Measurements from ENCODE around the gene FNTB. TPM values are rescaled to one million over a fixed set of nuclear protein-coding genes. Genes with fewer than 3 reads are reported as not detected.

The FNTB gene
- total RNA-seq, 1 experiment from 2014 or later, result 26.7 TPM

DNA sequence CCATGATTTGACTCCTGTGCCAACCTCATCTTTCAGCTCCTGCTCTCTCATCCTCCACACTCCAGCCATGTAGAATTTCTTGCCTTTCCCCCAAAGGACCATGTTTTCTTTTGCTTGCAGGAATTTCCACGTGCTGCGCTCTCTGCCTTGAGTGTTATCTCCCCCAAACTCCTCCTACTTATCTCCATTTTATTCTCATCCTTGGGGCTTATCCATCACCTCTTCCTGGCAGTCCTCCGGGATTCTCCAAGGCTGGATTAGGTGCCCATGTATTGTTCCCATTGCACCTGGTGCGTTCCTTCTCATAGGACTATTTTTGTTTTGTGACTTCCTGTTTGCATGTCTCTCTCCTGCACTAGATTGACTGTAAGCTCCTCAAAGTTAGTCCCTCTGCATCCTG is 122.7 kb downstream of the FNTB start (continued):
- TF ChIP-seq, protein P1, sequence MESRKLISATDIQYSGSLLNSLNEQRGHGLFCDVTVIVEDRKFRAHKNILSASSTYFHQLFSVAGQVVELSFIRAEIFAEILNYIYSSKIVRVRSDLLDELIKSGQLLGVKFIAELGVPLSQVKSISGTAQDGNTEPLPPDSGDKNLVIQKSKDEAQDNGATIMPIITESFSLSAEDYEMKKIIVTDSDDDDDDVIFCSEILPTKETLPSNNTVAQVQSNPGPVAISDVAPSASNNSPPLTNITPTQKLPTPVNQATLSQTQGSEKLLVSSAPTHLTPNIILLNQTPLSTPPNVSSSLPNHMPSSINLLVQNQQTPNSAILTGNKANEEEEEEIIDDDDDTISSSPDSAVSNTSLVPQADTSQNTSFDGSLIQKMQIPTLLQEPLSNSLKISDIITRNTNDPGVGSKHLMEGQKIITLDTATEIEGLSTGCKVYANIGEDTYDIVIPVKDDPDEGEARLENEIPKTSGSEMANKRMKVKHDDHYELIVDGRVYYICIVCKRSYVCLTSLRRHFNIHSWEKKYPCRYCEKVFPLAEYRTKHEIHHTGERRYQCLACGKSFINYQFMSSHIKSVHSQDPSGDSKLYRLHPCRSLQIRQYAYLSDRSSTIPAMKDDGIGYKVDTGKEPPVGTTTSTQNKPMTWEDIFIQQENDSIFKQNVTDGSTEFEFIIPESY (IDR thresholded peaks at IDR 0.05; ENCODE audit: extremely low read depth, insufficient replicate concordance, low read length), result no peak
- no peak for TF ChIP-seq ZNF274 (IDR thresholded peaks at IDR 0.05; ENCODE audit: low read depth, low read length)
- no peak for TF ChIP-seq FOSL1 (IDR thresholded peaks at IDR 0.05; ENCODE audit: low read depth)
- no peak for TF ChIP-seq POLR2A (IDR thresholded peaks at IDR 0.05; ENCODE audit: borderline replicate concordance, extremely low read depth, insufficient read depth, insufficient read length)
- no peak for TF ChIP-seq EZH2phosphoT487 (IDR thresholded peaks at IDR 0.05; ENCODE audit: borderline replicate concordance)
- no peak for TF ChIP-seq SRF (IDR thresholded peaks at IDR 0.05; ENCODE audit: low read depth)
- TF ChIP-seq, protein P2, sequence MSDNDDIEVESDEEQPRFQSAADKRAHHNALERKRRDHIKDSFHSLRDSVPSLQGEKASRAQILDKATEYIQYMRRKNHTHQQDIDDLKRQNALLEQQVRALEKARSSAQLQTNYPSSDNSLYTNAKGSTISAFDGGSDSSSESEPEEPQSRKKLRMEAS (IDR thresholded peaks at IDR 0.05), result no peak
- TF ChIP-seq YY1 (IDR thresholded peaks at IDR 0.05; ENCODE audit: extremely low read depth, insufficient replicate concordance, low read depth, low read length), result no peak
- TF ChIP-seq SP1 (IDR thresholded peaks at IDR 0.05; ENCODE audit: low read depth), result no peak
- TF ChIP-seq CBX3 (IDR thresholded peaks at IDR 0.05; ENCODE audit: low read depth), result no peak

DNA sequence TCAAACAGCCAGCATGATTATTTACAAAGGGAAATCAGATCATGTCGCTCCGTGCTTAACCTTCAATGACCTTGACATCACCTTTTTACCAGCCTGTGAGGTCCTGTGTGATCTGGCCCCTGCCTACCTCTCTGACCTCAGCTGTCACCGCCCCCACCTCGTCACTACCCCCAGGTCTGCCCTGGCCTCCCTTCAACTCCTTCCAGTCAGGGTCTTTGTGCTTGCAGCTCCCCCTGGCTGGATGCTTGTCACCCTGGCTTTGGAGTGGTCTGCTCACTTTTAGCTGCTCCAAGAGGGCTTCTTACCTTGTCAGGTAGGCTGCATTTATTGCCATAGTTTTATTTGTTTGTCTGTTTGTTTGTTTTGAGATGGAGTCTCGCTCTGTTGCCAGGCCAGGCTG is 123.8 kb downstream of the FNTB start:
- CTCF ChIA-PET, result no interaction called here
- DNase-seq (ENCODE audit: low read depth, low spot score), result no peak
- RAD21 ChIA-PET (ENCODE audit: low non-redundant PET in 1 of 2, low total read pairs in 2 of 2, uncharacterized antibody in 2 of 2, unreplicated experiment in 2 of 2), result interaction anchor here in 1 of 2 experiments (0.6 kb wide), 1 partner anchor 22 kb away, joined by 7 read pairs; no protein-coding TSS in a partner anchor
- POLR2A ChIA-PET, result no interaction called here
- H2AFZ ChIP-seq (ENCODE audit: low read depth, low read length, poor library complexity, severe bottlenecking), result no peak overlapping the region
- no peak overlapping the region for H3K9ac ChIP-seq (ENCODE audit: low read length)
- no peaks in the 10 kb centered on the region for H4K20me1 ChIP-seq (ENCODE audit: insufficient read depth)
- H3K27ac ChIP-seq (ENCODE audit: low read depth, low read length), result no peak overlapping the region
- H3K4me2 ChIP-seq (ENCODE audit: low read length), result no peak overlapping the region
- no peaks in the 10 kb centered on the region for H3K9me3 ChIP-seq (ENCODE audit: control insufficient read depth in 1 of 2, insufficient read depth in 1 of 2, low read depth in 1 of 2, low read length in 2 of 2)
- H3K9me2 ChIP-seq (ENCODE audit: insufficient read depth), result no peaks in the 10 kb centered on the region
- no peaks in the 10 kb centered on the region for H3K79me2 ChIP-seq (ENCODE audit: insufficient read depth, low read length)
- no peaks in the 10 kb centered on the region for H3K36me3 ChIP-seq (ENCODE audit: control insufficient read depth in 1 of 2, insufficient read depth in 2 of 2, low read length in 2 of 2)
- H3K4me1 ChIP-seq (ENCODE audit: control insufficient read depth in 1 of 2, insufficient read depth in 2 of 2, low read length in 2 of 2), result no peaks in the 10 kb centered on the region
- H3K27me3 ChIP-seq (ENCODE audit: insufficient read depth, low read length), result no peaks in the 10 kb centered on the region
- no TSS peak for BruUV-seq (replicated peaks)
- intact Hi-C loops (cut with micrococcal nuclease), result no loop called here
- no peak overlapping the region for H3K4me3 ChIP-seq (replicated peaks in 1 of 2; ENCODE audit: low read depth in 1 of 2, low read length in 2 of 2)
- ATAC-seq, result no peak
- TF ChIP-seq, protein P2 (IDR thresholded peaks at IDR 0.05), result no peak
- TF ChIP-seq, protein P3, sequence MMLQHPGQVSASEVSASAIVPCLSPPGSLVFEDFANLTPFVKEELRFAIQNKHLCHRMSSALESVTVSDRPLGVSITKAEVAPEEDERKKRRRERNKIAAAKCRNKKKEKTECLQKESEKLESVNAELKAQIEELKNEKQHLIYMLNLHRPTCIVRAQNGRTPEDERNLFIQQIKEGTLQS (IDR thresholded peaks at IDR 0.05), result no peak
- TF ChIP-seq ELF1 (IDR thresholded peaks at IDR 0.05; ENCODE audit: borderline replicate concordance, low read depth) (no peak), EZH2 (IDR thresholded peaks at IDR 0.05) (no peak), CBX3 (IDR thresholded peaks at IDR 0.05; ENCODE audit: low read depth) (no peak), SRF (IDR thresholded peaks at IDR 0.05; ENCODE audit: low read depth) (no peak), SIN3A (IDR thresholded peaks at IDR 0.05; ENCODE audit: low read depth) (no peak), ZNF274 (IDR thresholded peaks at IDR 0.05; ENCODE audit: low read depth, low read length) (no peak), TCF7L2 (IDR thresholded peaks at IDR 0.05; ENCODE audit: borderline replicate concordance, extremely low read depth, insufficient read depth, insufficient read length) (no peak), CEBPB (IDR thresholded peaks at IDR 0.05; ENCODE audit: low read depth) (no peak)
- TF ChIP-seq, protein P1 (IDR thresholded peaks at IDR 0.05; ENCODE audit: extremely low read depth, insufficient replicate concordance, low read length), result no peak
- TF ChIP-seq, protein P4, sequence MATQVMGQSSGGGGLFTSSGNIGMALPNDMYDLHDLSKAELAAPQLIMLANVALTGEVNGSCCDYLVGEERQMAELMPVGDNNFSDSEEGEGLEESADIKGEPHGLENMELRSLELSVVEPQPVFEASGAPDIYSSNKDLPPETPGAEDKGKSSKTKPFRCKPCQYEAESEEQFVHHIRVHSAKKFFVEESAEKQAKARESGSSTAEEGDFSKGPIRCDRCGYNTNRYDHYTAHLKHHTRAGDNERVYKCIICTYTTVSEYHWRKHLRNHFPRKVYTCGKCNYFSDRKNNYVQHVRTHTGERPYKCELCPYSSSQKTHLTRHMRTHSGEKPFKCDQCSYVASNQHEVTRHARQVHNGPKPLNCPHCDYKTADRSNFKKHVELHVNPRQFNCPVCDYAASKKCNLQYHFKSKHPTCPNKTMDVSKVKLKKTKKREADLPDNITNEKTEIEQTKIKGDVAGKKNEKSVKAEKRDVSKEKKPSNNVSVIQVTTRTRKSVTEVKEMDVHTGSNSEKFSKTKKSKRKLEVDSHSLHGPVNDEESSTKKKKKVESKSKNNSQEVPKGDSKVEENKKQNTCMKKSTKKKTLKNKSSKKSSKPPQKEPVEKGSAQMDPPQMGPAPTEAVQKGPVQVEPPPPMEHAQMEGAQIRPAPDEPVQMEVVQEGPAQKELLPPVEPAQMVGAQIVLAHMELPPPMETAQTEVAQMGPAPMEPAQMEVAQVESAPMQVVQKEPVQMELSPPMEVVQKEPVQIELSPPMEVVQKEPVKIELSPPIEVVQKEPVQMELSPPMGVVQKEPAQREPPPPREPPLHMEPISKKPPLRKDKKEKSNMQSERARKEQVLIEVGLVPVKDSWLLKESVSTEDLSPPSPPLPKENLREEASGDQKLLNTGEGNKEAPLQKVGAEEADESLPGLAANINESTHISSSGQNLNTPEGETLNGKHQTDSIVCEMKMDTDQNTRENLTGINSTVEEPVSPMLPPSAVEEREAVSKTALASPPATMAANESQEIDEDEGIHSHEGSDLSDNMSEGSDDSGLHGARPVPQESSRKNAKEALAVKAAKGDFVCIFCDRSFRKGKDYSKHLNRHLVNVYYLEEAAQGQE (IDR thresholded peaks at IDR 0.05; ENCODE audit: low read depth), result no peak
